Dendritic cell treated with granulocyte-macrophage colony-stimulating factor and Interleukin-4, amounts not matched to agents 40 ng/mL and 50 ng/mL, for 4 days (primary cell): ENCODE data around the gene MRTFA.

Source experiments
- H3K27ac Mint-ChIP-seq: one replicate; pipeline ENCODE4 v1.8.0; 2022; ENCODE audit warnings: mild to moderate bottlenecking, mixed read lengths
- H3K27me3 Mint-ChIP-seq: one replicate; pipeline ENCODE4 v1.8.0; 2022; ENCODE audit warnings: mild to moderate bottlenecking, mixed read lengths
- H3K36me3 Mint-ChIP-seq: one replicate; pipeline ENCODE4 v1.8.0; 2022; ENCODE audit warnings: low read depth, mixed read lengths
- H3K4me1 Mint-ChIP-seq: one replicate; pipeline ENCODE4 v1.8.0; 2022; ENCODE audit warnings: low read depth, mixed read lengths
- H3K4me3 Mint-ChIP-seq: one replicate; pipeline ENCODE4 v1.8.0; 2022; ENCODE audit warnings: mild to moderate bottlenecking, moderate library complexity, mixed read lengths
- H3K9me3 Mint-ChIP-seq: one replicate; pipeline ENCODE4 v1.8.0; 2022; ENCODE audit warnings: mixed read lengths
- intact Hi-C: fragments of 100-400 bp; cut with micrococcal nuclease; formaldehyde crosslinking; loops from one replicate; pipeline ENCODE4 v1.15.0; 2022

MRTFA gene

DNA sequence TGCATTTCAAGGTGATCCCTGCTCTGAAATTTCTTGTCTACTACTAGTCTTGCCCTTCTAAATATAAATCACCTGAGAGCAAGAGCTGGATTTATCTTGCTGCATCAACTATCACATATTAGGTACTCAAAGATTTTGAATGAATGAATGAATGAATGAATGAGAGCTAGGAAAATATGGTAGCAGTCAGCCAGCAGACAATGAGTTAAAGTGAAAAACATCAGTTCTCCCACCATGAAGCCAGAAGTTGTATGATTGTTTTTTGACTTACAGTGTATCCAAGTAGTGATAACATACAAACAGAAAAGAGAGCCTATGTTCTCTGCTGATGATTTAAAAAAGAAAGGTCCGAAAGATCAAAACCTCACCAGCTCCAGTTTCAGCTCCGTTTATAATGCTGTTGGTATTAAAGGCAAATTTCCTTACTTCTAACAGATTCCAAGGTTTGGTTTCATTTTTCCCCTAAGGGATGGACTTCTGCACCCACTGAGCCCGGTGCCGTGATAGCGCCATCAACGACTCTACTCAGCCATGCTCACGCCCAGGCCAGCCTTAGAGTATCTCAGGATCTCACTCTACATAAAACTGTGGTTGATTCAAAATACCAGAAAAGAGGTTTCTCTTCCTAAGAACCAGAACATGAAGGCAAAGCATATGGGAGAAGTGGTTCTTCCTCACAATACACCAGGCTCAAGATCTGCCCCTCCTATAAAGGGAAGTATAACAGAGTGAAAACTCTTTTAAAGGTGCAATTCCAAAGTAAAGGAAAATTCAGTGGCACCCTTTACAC is 174.1 kb downstream of the MRTFA start:
- Mint-ChIP-seq H3K4me3 (peak overlapping the region; percentile 91), H3K4me1 (peaks cover 64% of the 10 kb centered on the region), H3K27me3 (no peaks in the 10 kb centered on the region), H3K9me3 (no peaks in the 10 kb centered on the region), H3K27ac (peak overlapping the region; percentile 89), H3K36me3 (peaks cover 56% of the 10 kb centered on the region)
- intact Hi-C loops: loop anchor here (2.0 to 10.0 kb wide), 2 partner anchors 26 to 88 kb away; partner anchors contain the start of gene SGSM3

DNA sequence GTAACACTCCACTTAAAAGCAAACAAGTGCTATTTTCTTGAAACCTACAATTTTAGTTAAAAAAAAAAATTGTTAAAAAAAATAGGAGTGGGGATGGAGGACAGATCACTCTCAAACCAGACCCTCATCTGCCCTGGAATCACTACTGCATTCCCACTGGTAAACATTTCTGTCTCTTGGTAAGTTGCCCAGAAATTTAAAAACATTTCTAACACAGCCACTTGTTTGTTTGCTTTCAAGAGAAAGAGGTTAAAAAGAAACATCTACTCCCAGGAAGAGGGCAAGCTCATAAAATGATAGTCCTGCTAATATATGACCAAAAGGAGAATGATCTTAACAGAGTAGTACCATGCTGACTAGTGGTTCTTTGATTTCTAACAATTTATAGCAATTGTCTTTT is 182.8 kb downstream of the MRTFA start:
- intact Hi-C loops: no loop called here
- Mint-ChIP-seq H3K4me3 (no peak overlapping the region), H3K27ac (peak overlapping the region; percentile 65), H3K9me3 (no peaks in the 10 kb centered on the region), H3K36me3 (peaks cover 75% of the 10 kb centered on the region), H3K27me3 (no peaks in the 10 kb centered on the region), H3K4me1 (peaks cover 88% of the 10 kb centered on the region)

- peaks cover 88% of the 10 kb centered on the region for H3K4me1 Mint-ChIP-seq
- H3K36me3 Mint-ChIP-seq: peaks cover 73% of the 10 kb centered on the region
- H3K27ac Mint-ChIP-seq: peak overlapping the region; percentile 65
- peak overlapping the region; percentile 60 for H3K4me3 Mint-ChIP-seq
- intact Hi-C loops: no loop called here
- H3K9me3 Mint-ChIP-seq: no peaks in the 10 kb centered on the region
- no peaks in the 10 kb centered on the region for H3K27me3 Mint-ChIP-seq
These were observed 183.6 kb downstream of the MRTFA start for GRCh38 chr22:40452730-40453487.

DNA sequence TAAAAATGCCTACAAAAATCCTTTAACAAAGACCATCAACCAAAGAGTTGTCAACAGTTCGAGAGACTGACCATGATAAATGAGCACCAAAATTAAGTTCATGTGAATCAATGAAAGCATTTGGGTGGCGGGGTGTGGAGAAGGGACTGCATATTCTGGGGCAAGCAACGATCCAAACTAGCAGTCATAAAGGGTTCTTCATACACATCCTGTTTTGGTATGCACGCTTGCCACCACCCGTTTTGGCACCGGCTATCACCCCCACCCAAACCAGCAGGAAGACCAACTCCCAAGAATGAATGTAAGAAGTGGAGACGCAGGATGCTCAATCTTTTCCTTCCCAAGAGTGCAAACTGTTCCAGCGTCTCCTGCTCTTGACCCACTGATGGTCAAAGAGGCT is 185.3 kb downstream of the MRTFA start:
- intact Hi-C loops: no loop called here
- Mint-ChIP-seq H3K36me3 (peaks cover 81% of the 10 kb centered on the region), H3K4me3 (no peak overlapping the region), H3K27me3 (no peaks in the 10 kb centered on the region), H3K4me1 (peaks cover 89% of the 10 kb centered on the region), H3K27ac (no peak overlapping the region), H3K9me3 (no peaks in the 10 kb centered on the region)

DNA sequence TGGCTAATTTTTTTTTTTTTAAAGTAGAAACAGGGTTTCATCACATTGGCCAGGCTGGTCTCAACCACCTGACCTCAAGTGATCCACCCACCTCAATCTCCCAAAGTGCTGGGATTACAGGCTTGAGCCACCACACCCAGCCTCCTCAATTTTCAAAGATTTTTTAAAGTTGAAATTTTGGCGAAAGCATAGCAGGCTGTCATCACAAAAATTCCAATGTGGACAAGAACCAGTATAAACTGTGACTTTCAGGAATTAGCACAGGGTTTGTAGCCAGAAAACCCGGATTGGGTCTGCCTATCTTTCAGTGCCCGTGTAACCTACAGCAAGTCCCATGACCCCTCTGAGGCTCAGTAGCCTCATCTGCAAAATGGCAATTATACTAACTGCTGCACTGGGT is 185.9 kb downstream of the MRTFA start:
- peaks cover 82% of the 10 kb centered on the region for H3K36me3 Mint-ChIP-seq
- H3K27me3 Mint-ChIP-seq: no peaks in the 10 kb centered on the region
- intact Hi-C loops: no loop called here
- no peaks in the 10 kb centered on the region for H3K9me3 Mint-ChIP-seq
- no peak overlapping the region for H3K4me3 Mint-ChIP-seq
- H3K4me1 Mint-ChIP-seq: peaks cover 90% of the 10 kb centered on the region
- H3K27ac Mint-ChIP-seq: no peak overlapping the region

GRCh38 chr22:40449676-40450035 is 186.9 kb downstream of the MRTFA start:
- peaks cover 90% of the 10 kb centered on the region for H3K4me1 Mint-ChIP-seq
- H3K4me3 Mint-ChIP-seq: no peak overlapping the region
- H3K27ac Mint-ChIP-seq: peak overlapping the region; percentile 62
- H3K27me3 Mint-ChIP-seq: no peaks in the 10 kb centered on the region
- H3K9me3 Mint-ChIP-seq: peaks cover 8% of the 10 kb centered on the region
- peaks cover 82% of the 10 kb centered on the region for H3K36me3 Mint-ChIP-seq
- intact Hi-C loops: no loop called here

DNA sequence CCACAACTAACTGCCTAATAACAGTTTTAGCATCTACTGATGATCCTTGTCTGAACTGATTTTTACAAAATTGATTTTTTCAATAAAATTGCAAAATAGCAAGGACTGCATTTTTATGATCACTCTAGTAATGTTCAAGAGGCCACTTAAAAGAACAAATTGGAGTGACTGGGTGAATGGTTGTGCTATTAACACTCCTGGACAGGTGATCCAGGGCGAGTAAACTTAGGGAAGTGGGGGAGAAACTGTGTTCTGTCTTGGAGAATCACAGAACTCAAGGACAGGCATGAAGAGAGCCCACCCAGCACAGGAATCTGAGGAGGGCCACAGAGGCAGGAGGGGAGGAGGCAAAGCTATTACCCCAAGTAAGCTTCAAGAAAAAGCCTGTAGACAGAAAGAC is 190.3 kb downstream of the MRTFA start:
- Mint-ChIP-seq H3K4me3 (no peak overlapping the region), H3K4me1 (peaks cover 93% of the 10 kb centered on the region), H3K27me3 (no peaks in the 10 kb centered on the region), H3K9me3 (peaks cover 18% of the 10 kb centered on the region), H3K36me3 (peaks cover 75% of the 10 kb centered on the region), H3K27ac (peak overlapping the region; percentile 67)
- intact Hi-C loops: no loop called here

GRCh38 chr22:40444178-40444831 is 192.2 kb downstream of the MRTFA start:
- Mint-ChIP-seq H3K4me1 (peaks cover 99% of the 10 kb centered on the region), H3K27me3 (no peaks in the 10 kb centered on the region), H3K27ac (peak overlapping the region; percentile 67), H3K4me3 (no peak overlapping the region), H3K36me3 (peaks cover 89% of the 10 kb centered on the region), H3K9me3 (peaks cover 18% of the 10 kb centered on the region)
- intact Hi-C loops: no loop called here

DNA sequence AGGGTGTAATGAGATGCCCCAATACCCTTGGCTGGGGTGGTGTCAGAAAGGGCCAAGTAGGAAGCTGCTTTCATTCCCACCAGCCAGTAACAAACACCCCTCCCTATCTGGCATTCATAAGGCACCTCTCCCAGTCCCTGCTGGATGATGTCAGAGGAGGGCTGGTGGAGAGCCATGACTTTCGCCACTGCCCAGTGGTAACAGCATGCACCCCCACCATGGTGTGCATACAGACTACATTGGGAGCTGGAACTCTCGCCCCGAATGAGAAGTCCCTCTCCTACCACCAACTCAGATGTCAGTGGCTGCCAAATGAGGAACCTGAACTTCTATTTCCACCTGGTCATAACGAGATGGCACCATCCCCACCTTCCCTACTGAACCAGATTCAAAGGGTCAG is 192.8 kb downstream of the MRTFA start:
- Mint-ChIP-seq H3K4me3 (peak overlapping the region; percentile 13), H3K4me1 (peaks cover 99% of the 10 kb centered on the region), H3K27me3 (no peaks in the 10 kb centered on the region), H3K9me3 (peaks cover 18% of the 10 kb centered on the region), H3K36me3 (peaks cover 89% of the 10 kb centered on the region), H3K27ac (peak overlapping the region; percentile 67)
- intact Hi-C loops: no loop called here

DNA sequence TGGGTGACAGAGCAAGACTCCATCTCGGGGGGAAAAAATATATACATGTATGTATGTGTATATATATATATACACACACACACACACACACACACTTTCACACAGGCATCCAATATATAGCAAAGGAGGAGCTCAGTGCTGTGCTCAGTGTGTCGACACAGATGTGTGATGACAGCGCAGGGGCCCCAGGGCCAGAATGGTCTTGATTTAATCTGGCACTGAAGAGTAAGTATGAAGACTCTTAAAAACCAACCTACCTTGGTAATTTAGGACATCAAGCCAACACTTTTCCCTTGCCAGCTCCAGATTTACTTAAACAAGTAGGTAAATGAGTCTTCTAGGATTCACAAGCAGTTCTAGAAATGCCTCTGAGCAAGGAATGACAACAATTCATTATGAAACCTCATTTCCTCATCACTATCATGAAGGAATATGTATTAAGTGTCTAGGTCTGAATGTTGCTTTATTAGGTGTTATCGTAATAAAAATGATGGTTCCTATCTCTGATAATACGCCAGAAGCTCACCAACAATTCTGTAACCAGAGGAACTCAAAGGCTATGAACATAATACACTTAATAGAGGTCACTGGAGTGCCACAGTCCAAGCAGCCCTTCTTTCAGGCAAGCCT is 194.6 kb downstream of the MRTFA start:
- intact Hi-C loops: no loop called here
- no peaks in the 10 kb centered on the region for H3K27me3 Mint-ChIP-seq
- peak overlapping the region; percentile 46 for H3K27ac Mint-ChIP-seq
- peaks cover 99% of the 10 kb centered on the region for H3K4me1 Mint-ChIP-seq
- H3K36me3 Mint-ChIP-seq: peaks cover 79% of the 10 kb centered on the region
- no peak overlapping the region for H3K4me3 Mint-ChIP-seq
- peaks cover 18% of the 10 kb centered on the region for H3K9me3 Mint-ChIP-seq

GRCh38 chr22:40436505-40437431 is 199.8 kb downstream of the MRTFA start:
- Mint-ChIP-seq H3K36me3 (peaks cover 71% of the 10 kb centered on the region), H3K9me3 (no peaks in the 10 kb centered on the region)

GRCh38 chr22:40434745-40435144 is 201.8 kb downstream of the MRTFA start:
- peaks cover 70% of the 10 kb centered on the region for H3K36me3 Mint-ChIP-seq
- H3K4me3 Mint-ChIP-seq: peak overlapping the region; percentile 44

More at GRCh38 chr22:40436505-40437431, 199.8 kb downstream of the MRTFA start:
- Mint-ChIP-seq H3K4me3 (peak overlapping the region; percentile 53), H3K4me1 (peaks cover 96% of the 10 kb centered on the region), H3K27me3 (no peaks in the 10 kb centered on the region), H3K27ac (peak overlapping the region; percentile 79)
- intact Hi-C loops: loop anchor here (2.0 to 10.0 kb wide), 3 partner anchors 26 to 198 kb away; partner anchors contain the start of gene MRTFA

DNA sequence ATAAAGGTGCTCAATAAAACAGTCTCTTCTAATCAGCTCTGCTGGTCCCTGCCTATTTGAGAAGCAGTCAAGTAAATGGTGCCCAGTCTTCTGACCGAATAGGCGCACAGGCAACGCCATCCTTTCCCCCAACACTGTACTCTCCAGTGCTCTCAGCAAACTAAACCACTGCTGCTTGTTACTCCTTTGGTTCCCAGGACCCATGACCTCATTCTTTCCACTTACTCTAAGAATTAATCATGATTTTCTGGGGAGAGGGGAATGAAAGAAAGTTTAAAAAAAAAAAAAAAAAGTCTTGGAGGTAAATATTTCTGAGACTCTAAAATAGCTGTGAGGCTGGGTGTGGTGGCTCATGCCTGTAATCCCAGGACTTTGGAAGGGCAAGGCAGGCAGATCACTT is 202.4 kb downstream of the MRTFA start:
- intact Hi-C loops: loop anchor here (10.0 kb wide), 1 partner anchor 201 kb away; the partner anchor contains the start of gene MRTFA
- Mint-ChIP-seq H3K4me1 (peaks cover 95% of the 10 kb centered on the region), H3K36me3 (peaks cover 70% of the 10 kb centered on the region), H3K9me3 (no peaks in the 10 kb centered on the region), H3K4me3 (no peak overlapping the region), H3K27me3 (no peaks in the 10 kb centered on the region), H3K27ac (peak overlapping the region; percentile 79)

More at GRCh38 chr22:40434745-40435144, 201.8 kb downstream of the MRTFA start:
- Mint-ChIP-seq H3K27ac (peak overlapping the region; percentile 79), H3K4me1 (peaks cover 95% of the 10 kb centered on the region), H3K9me3 (no peaks in the 10 kb centered on the region), H3K27me3 (no peaks in the 10 kb centered on the region)
- intact Hi-C loops: loop anchor here (5.0 to 10.0 kb wide), 2 partner anchors 53 to 200 kb away; partner anchors contain the start of gene MRTFA
